MM.1S (cell line): Measurements from ENCODE around the gene AFAP1.

Experiments
- EZH2 ChIP-seq: fragments of 300-600 bp; sonication (generic); optimal IDR thresholded peaks from 2 replicates; pipeline ENCODE3; 2017; ENCODE audit warnings: low read depth, mild to moderate bottlenecking, antibody characterized with exemption, low read length, mixed read lengths
- EZH2phosphoT487 ChIP-seq: fragments of 300-600 bp; sonication (generic); IDR thresholded peaks from 2 replicates; pipeline ENCODE4 v1.6.1; 2018; ENCODE audit warnings: antibody characterized with exemption, low read length
- TF ChIP-seq, protein P1 (sequence below): fragments of 300-600 bp; sonication (generic); IDR thresholded peaks from 2 replicates; pipeline ENCODE4 v1.5.1; 2016; ENCODE audit warnings: antibody characterized with exemption, low read length, mixed read lengths

DNA sequence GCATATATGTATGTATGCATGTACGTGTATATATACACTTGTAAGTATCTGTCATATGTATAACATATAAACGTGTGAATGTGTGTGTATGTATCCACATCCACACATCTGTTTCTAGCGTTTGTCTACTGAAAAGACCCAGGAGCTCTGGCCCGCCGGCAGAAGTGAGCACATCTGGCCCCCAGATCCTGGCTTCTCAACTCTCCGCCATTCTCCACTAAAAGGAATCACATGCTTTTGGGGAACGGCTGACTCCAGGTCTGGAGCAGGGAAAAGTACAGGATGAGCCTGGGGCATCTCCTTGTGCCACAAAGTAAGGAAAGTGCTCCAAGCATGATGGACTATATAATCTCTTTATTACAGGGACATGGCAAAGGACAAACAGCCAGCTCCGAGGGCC is 143.7 kb downstream of the AFAP1 start:
- TF ChIP-seq, protein P1, sequence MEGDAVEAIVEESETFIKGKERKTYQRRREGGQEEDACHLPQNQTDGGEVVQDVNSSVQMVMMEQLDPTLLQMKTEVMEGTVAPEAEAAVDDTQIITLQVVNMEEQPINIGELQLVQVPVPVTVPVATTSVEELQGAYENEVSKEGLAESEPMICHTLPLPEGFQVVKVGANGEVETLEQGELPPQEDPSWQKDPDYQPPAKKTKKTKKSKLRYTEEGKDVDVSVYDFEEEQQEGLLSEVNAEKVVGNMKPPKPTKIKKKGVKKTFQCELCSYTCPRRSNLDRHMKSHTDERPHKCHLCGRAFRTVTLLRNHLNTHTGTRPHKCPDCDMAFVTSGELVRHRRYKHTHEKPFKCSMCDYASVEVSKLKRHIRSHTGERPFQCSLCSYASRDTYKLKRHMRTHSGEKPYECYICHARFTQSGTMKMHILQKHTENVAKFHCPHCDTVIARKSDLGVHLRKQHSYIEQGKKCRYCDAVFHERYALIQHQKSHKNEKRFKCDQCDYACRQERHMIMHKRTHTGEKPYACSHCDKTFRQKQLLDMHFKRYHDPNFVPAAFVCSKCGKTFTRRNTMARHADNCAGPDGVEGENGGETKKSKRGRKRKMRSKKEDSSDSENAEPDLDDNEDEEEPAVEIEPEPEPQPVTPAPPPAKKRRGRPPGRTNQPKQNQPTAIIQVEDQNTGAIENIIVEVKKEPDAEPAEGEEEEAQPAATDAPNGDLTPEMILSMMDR: no peak
- TF ChIP-seq EZH2 (no peak), EZH2phosphoT487 (no peak)
